ENCODE results near the gene ALK.

The ALK gene

GRCh38 chr2:29606104-29607037, 315.0 kb downstream of the ALK start:
- no peak overlapping the region for H3K4me3 ChIP-seq (ENCODE audit: low read depth, low read length)
- no peaks in the 10 kb centered on the region for H3K27me3 ChIP-seq (ENCODE audit: insufficient read depth, low read depth, severe bottlenecking)
- no peak for DNase-seq
- no peaks in the 10 kb centered on the region for H3K9me3 ChIP-seq (ENCODE audit: severe bottlenecking)
- H3K27ac ChIP-seq, result no peak overlapping the region
- no peak for TF ChIP-seq CTCF (IDR thresholded peaks at IDR 0.05; ENCODE audit: low read depth, low read length)
- no peaks in the 10 kb centered on the region for H3K36me3 ChIP-seq

- no peak for TF ChIP-seq CTCF (IDR thresholded peaks at IDR 0.05; ENCODE audit: low read depth, low read length)
- Histone ChIP-seq H3K36me3 (no peaks in the 10 kb centered on the region), H3K9me3 (ENCODE audit: severe bottlenecking) (no peaks in the 10 kb centered on the region), H3K4me3 (ENCODE audit: low read depth, low read length) (no peak overlapping the region), H3K27me3 (ENCODE audit: insufficient read depth, low read depth, severe bottlenecking) (no peaks in the 10 kb centered on the region), H3K27ac (no peak overlapping the region)
- DNase-seq, result no peak
Measured at GRCh38 chr2:29603341-29603740, 318.0 kb downstream of the ALK start.

DNA sequence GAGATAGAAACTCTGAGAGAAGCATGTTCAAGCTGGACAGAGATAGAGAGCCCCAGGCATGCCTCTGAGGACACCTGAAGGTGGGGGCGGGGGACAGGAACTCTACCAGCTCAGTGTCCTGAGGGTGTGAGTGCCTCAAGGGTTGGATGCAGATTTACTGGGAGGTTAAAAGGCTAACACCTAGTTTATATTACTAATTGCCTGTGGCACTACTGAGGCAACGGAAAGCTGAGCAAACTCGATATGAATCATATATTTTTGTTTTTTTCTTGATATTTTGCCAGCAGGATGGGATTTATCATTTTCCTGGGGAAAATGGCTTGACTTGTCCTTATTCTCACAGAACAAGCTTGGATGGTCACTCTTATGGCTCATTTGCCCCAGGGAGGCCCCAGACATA, 319.5 kb downstream of the ALK start:
- no peak for TF ChIP-seq CTCF (IDR thresholded peaks at IDR 0.05; ENCODE audit: low read depth, low read length)
- Histone ChIP-seq H3K27me3 (ENCODE audit: insufficient read depth, low read depth, severe bottlenecking) (no peaks in the 10 kb centered on the region), H3K9me3 (ENCODE audit: severe bottlenecking) (no peaks in the 10 kb centered on the region), H3K4me3 (ENCODE audit: low read depth, low read length) (no peak overlapping the region), H3K36me3 (no peaks in the 10 kb centered on the region), H3K27ac (no peak overlapping the region)
- DNase-seq, result no peak

GRCh38 chr2:29601321-29601720, 320.1 kb downstream of the ALK start:
- no peak for TF ChIP-seq CTCF (IDR thresholded peaks at IDR 0.05; ENCODE audit: low read depth, low read length)
- Histone ChIP-seq H3K27ac (no peak overlapping the region), H3K27me3 (ENCODE audit: insufficient read depth, low read depth, severe bottlenecking) (no peaks in the 10 kb centered on the region), H3K9me3 (ENCODE audit: severe bottlenecking) (no peaks in the 10 kb centered on the region), H3K36me3 (no peaks in the 10 kb centered on the region), H3K4me3 (ENCODE audit: low read depth, low read length) (no peak overlapping the region)
- no peak for DNase-seq

DNA sequence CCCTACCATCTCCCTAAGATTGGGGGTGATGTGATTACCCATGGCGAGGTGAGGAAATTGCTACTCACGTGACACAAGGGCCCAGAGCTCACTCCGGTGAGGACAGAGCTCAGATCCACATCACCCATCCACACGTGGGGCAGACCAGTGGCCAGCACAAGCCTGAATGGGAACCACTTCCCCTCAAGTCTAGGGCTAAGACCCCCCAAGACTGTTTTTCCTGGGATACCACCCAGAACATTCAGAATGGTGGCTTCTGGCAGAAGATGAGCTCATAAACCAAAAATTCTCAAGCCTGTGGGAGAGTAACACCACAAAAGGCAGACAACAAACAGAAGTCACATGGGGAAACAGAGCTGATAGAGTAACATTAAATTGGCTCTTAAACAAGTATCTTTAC, 321.4 kb downstream of the ALK start:
- no peaks in the 10 kb centered on the region for H3K27me3 ChIP-seq (ENCODE audit: insufficient read depth, low read depth, severe bottlenecking)
- no peaks in the 10 kb centered on the region for H3K9me3 ChIP-seq (ENCODE audit: severe bottlenecking)
- no peak for DNase-seq
- H3K36me3 ChIP-seq, result no peaks in the 10 kb centered on the region
- no peak overlapping the region for H3K27ac ChIP-seq
- no peak for TF ChIP-seq CTCF (IDR thresholded peaks at IDR 0.05; ENCODE audit: low read depth, low read length)
- no peak overlapping the region for H3K4me3 ChIP-seq (ENCODE audit: low read depth, low read length)

Data from WERI-Rb-1 (cell line).